Thyroid gland (tissue), 4 donors: ENCODE measurements around the gene SNX11. TPM values are rescaled to one million over a fixed set of nuclear protein-coding genes. Genes with fewer than 3 reads are reported as not detected.
A peak's percentile ranks its signal among the peaks of the same experiment; 100 is the strongest.

ENCODE experiments used
- DNase-seq, 2 donors: peaks; one replicate each; pipeline ENCODE4 v3.0.0-alpha.2; 2019
- H3K27ac ChIP-seq, 3 donors: fragments of 200-600 bp; sonication (generic); 1 replicate in 2 of 3; 2 replicates in 1 of 3; pipeline ENCODE4 v1.5.1; 2016 to 2019; ENCODE audit warnings: mild to moderate bottlenecking in 1 of 3, moderate library complexity in 1 of 3
- H3K27me3 ChIP-seq: fragments of 200-600 bp; sonication (generic); one replicate; pipeline ENCODE4 v1.5.1; 2019
- H3K36me3 ChIP-seq, 2 donors: fragments of 200-600 bp; sonication (generic); one replicate each; pipeline ENCODE4 v1.5.1; 2016 to 2019
- H3K4me1 ChIP-seq, 2 donors: fragments of 200-600 bp; sonication (generic); one replicate each; pipeline ENCODE4 v1.5.1; 2017 to 2019
- H3K4me3 ChIP-seq, 3 donors: fragments of 200-600 bp; sonication (generic); replicated peaks in 1 of 3; 1 replicate in 2 of 3; 2 replicates in 1 of 3; pipeline ENCODE4 v1.5.1; 2016; ENCODE audit warnings: mild to moderate bottlenecking in 1 of 3
- H3K9me3 ChIP-seq: fragments of 200-600 bp; sonication (generic); one replicate; pipeline ENCODE4 v1.5.1; 2017
- POLR2A ChIP-seq, 2 donors: fragments of 450-650 bp; IDR thresholded peaks; one replicate each; pipeline ENCODE4 v1.6.1; 2017; ENCODE audit warnings: antibody characterized with exemption in 2 of 2, mild to moderate bottlenecking in 2 of 2, moderate library complexity in 1 of 2
- WGBS, 2 donors: methylation state at CpG; one replicate each; pipeline ENCODE4 v1.1.5; 2017; 5-methylcytosine and 5-hydroxymethylcytosine counted together
- intact Hi-C: fragments of 100-400 bp; cut with DNase I; formaldehyde crosslinking; loops from one replicate; pipeline ENCODE4 v1.15.1; 2023
- total RNA-seq, 4 donors: library from RNA; depleted of rRNA; stranded (reverse); fragments of >200 nt; gene quantifications; one replicate each; pipeline ENCODE4 v1.2.3, GENCODE V29; 2016
- TF ChIP-seq, protein P1 (sequence below), 6 experiments: fragments of 200-600 bp in 3 of 6; fragments of 450-650 bp in 3 of 6; sonication (generic) in 3 of 6; IDR thresholded peaks; one replicate each; pipeline ENCODE4 v1.5.1; 2016 to 2019; ENCODE audit warnings: antibody characterized with exemption in 6 of 6, mild to moderate bottlenecking in 2 of 6, inconsistent platforms in 1 of 6, moderate library complexity in 1 of 6

The SNX11 gene
- total RNA-seq, 4 donors from 2014 or later: 20.3 to 23.4 (median 22.0) TPM

DNA sequence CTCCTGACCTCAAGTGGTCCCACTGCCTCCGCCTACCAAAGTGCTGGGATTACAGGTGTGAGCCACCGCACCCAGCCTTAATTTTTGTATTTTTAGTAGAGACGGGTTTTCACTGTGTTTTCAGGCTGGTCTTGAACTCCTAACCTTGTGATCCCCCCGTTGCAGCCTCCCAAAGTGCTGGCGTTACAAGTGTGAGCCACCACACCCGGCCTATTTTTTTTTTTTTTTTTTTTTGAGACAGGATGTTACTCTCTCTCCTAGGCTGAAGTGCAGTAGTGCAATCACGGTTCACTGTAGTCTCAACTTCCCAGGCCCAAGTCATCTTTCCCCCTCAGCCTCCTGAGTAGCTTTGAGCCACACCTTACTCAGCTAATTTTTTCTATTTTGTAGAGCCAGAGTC is 3.1 kb upstream of the SNX11 start:
- intact Hi-C loops: no loop called here
- no peak overlapping the region for H3K4me3 ChIP-seq
- TF ChIP-seq, protein P1, sequence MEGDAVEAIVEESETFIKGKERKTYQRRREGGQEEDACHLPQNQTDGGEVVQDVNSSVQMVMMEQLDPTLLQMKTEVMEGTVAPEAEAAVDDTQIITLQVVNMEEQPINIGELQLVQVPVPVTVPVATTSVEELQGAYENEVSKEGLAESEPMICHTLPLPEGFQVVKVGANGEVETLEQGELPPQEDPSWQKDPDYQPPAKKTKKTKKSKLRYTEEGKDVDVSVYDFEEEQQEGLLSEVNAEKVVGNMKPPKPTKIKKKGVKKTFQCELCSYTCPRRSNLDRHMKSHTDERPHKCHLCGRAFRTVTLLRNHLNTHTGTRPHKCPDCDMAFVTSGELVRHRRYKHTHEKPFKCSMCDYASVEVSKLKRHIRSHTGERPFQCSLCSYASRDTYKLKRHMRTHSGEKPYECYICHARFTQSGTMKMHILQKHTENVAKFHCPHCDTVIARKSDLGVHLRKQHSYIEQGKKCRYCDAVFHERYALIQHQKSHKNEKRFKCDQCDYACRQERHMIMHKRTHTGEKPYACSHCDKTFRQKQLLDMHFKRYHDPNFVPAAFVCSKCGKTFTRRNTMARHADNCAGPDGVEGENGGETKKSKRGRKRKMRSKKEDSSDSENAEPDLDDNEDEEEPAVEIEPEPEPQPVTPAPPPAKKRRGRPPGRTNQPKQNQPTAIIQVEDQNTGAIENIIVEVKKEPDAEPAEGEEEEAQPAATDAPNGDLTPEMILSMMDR (IDR thresholded peaks at IDR 0.05): no peak
- TF ChIP-seq POLR2A (IDR thresholded peaks at IDR 0.05): no peak
- H3K27ac ChIP-seq: no peak overlapping the region
- no peaks in the 10 kb centered on the region for H3K36me3 ChIP-seq
- DNase-seq: no peak
- 90% methylated on average over 7 of the region's 7 CpGs for WGBS, 2 donors
- H3K27me3 ChIP-seq: no peaks in the 10 kb centered on the region
- H3K4me1 ChIP-seq: peaks cover 14 to 18% of the 10 kb centered on the region in 2 donors
- H3K9me3 ChIP-seq: no peaks in the 10 kb centered on the region

DNA sequence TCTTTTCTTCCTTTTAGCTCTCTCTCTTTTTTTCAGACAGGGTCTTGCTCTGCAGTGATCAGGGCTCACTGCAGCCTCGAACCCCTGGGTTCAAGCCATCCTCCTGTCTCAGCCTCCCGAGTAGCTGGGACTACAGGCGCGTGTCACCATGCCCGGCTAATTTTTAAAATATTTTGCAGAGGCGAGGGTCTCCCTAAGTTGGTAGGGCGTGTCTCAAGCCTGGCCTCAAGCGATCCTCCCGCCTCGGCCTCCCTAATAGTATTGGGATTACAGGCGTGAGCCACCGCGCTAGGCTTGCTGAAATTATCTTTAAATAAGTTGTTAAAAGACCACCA is 797 bp upstream of the SNX11 start:
- H3K27ac ChIP-seq: peak overlapping the region; percentile 73 to 98 (median 83)
- DNase-seq: no peak
- 49 to 58% methylated on average over 13 of the region's 13 CpGs for WGBS, 2 donors
- intact Hi-C loops: no loop called here
- H3K4me1 ChIP-seq: peaks cover 16 to 30% of the 10 kb centered on the region in 2 donors
- no peaks in the 10 kb centered on the region for H3K9me3 ChIP-seq
- H3K27me3 ChIP-seq: no peaks in the 10 kb centered on the region
- no peaks in the 10 kb centered on the region for H3K36me3 ChIP-seq
- H3K4me3 ChIP-seq: peak overlapping the region; percentile 65 to 78 (median 75)
- TF ChIP-seq POLR2A (IDR thresholded peaks at IDR 0.05): no peak
- TF ChIP-seq, protein P1 (IDR thresholded peaks at IDR 0.05): no peak

DNA sequence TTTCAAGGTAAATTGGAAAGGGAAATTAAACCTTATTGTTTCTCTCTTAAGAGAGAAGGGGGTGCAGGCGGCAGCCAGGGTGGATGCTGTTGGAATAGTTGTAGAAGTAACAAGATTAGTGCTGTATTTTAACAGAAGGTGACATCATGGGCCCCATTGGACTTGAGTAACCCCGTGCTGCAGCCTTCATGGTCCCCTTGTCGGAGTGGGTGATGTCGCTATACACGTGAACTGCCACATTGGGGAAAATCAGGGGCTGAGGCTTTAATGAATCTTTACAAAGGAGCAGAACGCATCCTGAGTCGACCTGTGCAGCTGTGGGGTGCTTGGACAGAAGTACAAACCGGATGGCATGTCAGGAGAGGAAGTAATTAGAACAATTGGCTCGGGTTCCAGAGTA is 3.2 kb downstream of the SNX11 start:
- no peak overlapping the region for H3K27ac ChIP-seq
- intact Hi-C loops: no loop called here
- TF ChIP-seq, protein P1 (IDR thresholded peaks at IDR 0.05): no peak
- no peak for TF ChIP-seq POLR2A (IDR thresholded peaks at IDR 0.05)
- 63 to 72% methylated on average over 9 of the region's 9 CpGs for WGBS, 2 donors
- no peaks in the 10 kb centered on the region for H3K9me3 ChIP-seq
- H3K4me3 ChIP-seq: no peak overlapping the region
- no peaks in the 10 kb centered on the region for H3K27me3 ChIP-seq
- peaks cover 3 to 7% of the 10 kb centered on the region in 2 donors for H3K36me3 ChIP-seq
- no peak for DNase-seq
- peaks cover 16 to 30% of the 10 kb centered on the region in 2 donors for H3K4me1 ChIP-seq

DNA sequence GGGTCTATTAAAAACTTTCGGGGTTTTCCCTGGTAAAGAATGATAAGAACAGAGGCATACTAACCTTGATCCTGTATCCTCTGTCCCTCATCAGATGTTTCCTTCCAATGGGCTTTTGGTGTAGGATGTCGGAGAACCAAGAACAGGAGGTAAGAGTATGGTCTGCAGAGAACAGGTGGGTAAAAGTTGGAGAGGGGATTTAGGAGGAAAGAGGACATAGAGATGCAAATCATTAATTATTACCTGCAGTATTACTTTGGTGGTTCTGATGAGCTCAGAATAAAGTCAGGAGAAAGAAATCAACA is 4.3 kb downstream of the SNX11 start:
- Histone ChIP-seq H3K27me3 (no peaks in the 10 kb centered on the region), H3K27ac (no peak overlapping the region), H3K36me3 (peaks cover 3 to 7% of the 10 kb centered on the region in 2 donors), H3K4me3 (no peak overlapping the region), H3K4me1 (peaks cover 16 to 27% of the 10 kb centered on the region in 2 donors), H3K9me3 (no peaks in the 10 kb centered on the region)
- 85 to 87% methylated on average over 2 of the region's 2 CpGs for WGBS, 2 donors
- no peak for DNase-seq
- intact Hi-C loops: no loop called here
- TF ChIP-seq, protein P1 (IDR thresholded peaks at IDR 0.05): no peak
- no peak for TF ChIP-seq POLR2A (IDR thresholded peaks at IDR 0.05)

DNA sequence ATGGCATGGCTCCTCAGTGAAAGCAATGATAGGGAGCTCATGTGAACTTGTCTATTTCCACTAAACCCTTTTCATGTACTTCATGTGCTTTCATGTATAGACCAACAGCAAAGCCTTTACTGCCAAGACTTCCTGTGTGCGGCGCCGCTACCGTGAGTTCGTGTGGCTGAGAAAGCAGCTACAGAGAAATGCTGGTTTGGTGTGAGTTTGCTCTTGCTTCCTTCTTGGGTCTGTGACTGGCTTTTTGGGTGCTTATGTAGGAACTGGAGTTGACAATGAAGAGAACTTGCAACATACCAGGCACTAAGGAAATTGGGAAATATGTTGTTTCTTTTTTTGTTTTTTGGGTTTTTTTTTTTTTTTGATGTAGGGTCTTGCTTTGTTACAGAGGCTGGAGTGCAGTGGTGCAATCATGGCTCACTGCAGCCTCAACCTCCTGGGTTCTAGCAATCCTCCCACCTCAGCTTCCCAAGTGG is 5.7 kb downstream of the SNX11 start:
- 90 to 97% methylated on average over 5 of the region's 5 CpGs for WGBS, 2 donors
- no peaks in the 10 kb centered on the region for H3K9me3 ChIP-seq
- H3K4me3 ChIP-seq: no peak overlapping the region
- intact Hi-C loops: no loop called here
- DNase-seq: no peak
- no peaks in the 10 kb centered on the region for H3K27me3 ChIP-seq
- peaks cover 3 to 15% of the 10 kb centered on the region in 2 donors for H3K36me3 ChIP-seq
- TF ChIP-seq, protein P1 (IDR thresholded peaks at IDR 0.05): no peak
- TF ChIP-seq POLR2A (IDR thresholded peaks at IDR 0.05): no peak
- H3K27ac ChIP-seq: no peak overlapping the region
- H3K4me1 ChIP-seq: peaks cover 16 to 26% of the 10 kb centered on the region in 2 donors
